NT2/D1 (cell line): ENCODE results near the gene ACSL1.

Experiments
- SUZ12 ChIP-seq: IDR thresholded peaks from 2 replicates; pipeline ENCODE4 v1.6.1; 2011; ENCODE audit not compliant: insufficient read length, insufficient read depth; ENCODE audit errors: extremely low read depth
- ZNF274 ChIP-seq: IDR thresholded peaks from 2 replicates; pipeline ENCODE4 v1.6.1; 2011; ENCODE audit warnings: mild to moderate bottlenecking, low read depth, low read length

GRCh38 chr4:184760681-184761080 is 65.1 kb downstream of the ACSL1 start:
- no peak for TF ChIP-seq SUZ12
- no peak for TF ChIP-seq ZNF274
